ENCODE data around the gene CHDH.

GRCh38 chr3:53820084-53820483, 26.1 kb downstream of the CHDH start:
- no peak for TF ChIP-seq POLR2A (IDR thresholded peaks at IDR 0.05)
- no peak for TF ChIP-seq CTCF (IDR thresholded peaks at IDR 0.05)
